DOHH2 (cell line): Measurements from ENCODE around the gene MUC2.

Experiments
- CTCF ChIP-seq: fragments of 200-600 bp; sonication (generic); IDR thresholded peaks from one replicate; pipeline ENCODE4 v1.5.1; 2014; ENCODE audit warnings: antibody characterized with exemption, mild to moderate bottlenecking, low read depth, low read length; ENCODE audit not compliant: poor library complexity, severe bottlenecking
- EZH2phosphoT487 ChIP-seq: fragments of 200-600 bp; sonication (generic); IDR thresholded peaks from 2 replicates; pipeline ENCODE4 v1.6.1; 2017; ENCODE audit warnings: borderline replicate concordance, mild to moderate bottlenecking, antibody characterized with exemption, low read length, moderate library complexity, mixed read lengths

- TF ChIP-seq EZH2phosphoT487, result no peak
- no peak for TF ChIP-seq CTCF
These were observed 40.0 kb upstream of the MUC2 start for GRCh38 chr11:1034456-1035295.
